Activated T-helper 9 cell treated with anti-CD3 and anti-CD28 coated beads, Interleukin-2, amount 50 U/mL, for 16 hours (primary cell): ENCODE data around the gene ARPC4.
A peak's percentile ranks its signal among the peaks of the same experiment; 100 is the strongest.

ENCODE experiments used
- DNase-seq: peaks from one replicate; pipeline ENCODE4 v3.0.0-alpha.2; 2020; ENCODE audit warnings: low read depth

ARPC4 gene

DNA sequence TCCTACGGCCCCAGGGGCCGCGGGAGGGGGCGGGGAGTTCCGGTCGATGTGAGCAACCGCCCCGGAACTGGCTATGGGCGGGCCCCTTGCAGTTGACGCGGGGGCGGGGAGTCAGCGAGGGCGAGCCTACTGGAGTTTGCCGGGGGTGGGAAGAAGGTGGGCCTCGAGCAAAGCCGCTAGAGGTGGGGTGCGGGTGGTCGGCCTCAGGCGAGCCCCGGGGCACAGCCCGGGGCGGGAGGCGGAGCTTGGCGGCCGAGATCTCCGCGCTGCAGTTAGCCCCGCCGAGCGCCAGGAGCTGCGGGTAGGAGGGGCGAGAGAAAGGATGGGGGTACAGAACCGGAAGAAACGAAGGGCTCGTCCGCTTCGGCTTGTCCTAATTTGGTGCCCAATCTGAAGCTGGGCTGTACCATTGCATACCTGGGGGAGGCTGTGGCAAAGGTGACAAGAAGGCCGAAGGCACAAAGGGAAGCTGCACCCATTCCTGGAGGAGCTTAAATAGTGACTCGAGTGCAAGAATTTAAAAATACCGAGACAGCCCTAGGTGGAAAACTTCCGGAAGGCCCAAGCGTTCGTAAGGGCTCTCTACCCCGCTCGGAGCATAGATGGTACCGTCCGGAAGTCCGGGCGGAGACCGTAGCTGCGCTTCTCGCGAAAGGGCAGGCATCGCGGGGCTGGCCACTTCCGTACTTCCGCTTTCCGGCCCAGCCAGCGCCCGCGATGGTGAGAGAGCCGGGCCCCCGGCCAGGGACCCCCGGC, at the start of gene ARPC4, which contains the start of gene TADA3:
ARPC4 (plus strand) TSS at position 678 of the 756 bp plus-strand sequence; CDS start at position 718, 40 bp downstream.
TADA3 (minus strand) TSS at position 69 of the 756 bp plus-strand sequence. CDS start 1,007 bp downstream, outside the sequence.
- DNase-seq, result peak; percentile 87

GRCh38 chr3:9743548-9743947, 49.3 kb upstream of the ARPC4 start:
- no peak for DNase-seq

GRCh38 chr3:9744162-9744561, 48.7 kb upstream of the ARPC4 start:
- no peak for DNase-seq

DNA sequence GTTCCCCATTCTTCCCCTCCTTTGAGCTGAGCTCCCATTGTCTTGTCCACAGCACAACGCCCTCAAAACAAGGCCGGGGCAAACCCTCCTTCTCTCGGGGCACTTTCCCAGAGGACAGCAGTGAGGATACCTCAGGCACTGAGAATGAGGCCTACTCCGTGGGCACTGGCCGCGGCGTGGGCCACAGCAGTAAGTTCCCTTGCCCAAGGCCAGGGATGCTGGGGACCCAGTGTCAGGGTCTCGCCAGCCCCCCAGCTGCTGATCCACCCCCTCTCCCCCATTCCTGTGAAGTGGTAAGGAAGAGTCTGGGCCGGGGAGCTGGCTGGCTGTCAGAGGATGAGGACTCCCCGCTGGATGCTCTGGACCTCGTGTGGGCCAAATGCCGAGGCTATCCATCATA, 47.4 kb upstream of the ARPC4 start:
- no peak for DNase-seq

GRCh38 chr3:9746330-9746729, 46.6 kb upstream of the ARPC4 start:
- DNase-seq, result no peak

DNA sequence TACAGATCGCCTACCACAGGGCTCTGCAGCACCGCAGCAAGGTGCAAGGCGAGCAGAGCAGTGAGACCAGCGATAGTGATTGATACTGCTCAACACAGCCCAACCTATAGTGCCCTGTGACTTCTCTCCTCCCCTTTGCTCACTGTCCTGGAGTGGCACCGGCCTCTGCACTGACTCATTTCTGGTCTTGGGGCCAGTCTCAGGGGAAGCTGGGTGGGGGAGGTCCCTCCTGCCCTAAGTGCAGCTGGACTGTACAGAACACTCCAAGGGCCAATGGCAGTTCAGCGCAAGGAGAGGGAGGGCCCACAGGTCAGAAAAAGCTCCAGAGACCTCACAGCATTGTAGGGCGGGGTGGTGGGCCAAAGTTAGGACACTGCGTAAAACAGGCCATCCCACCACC, 45.6 kb upstream of the ARPC4 start:
- DNase-seq, result no peak

- no peak for DNase-seq
Observed at GRCh38 chr3:9748031-9748430, 44.9 kb upstream of the ARPC4 start.

GRCh38 chr3:9749296-9749644, 43.6 kb upstream of the ARPC4 start:
- DNase-seq, result no peak

- DNase-seq, result peak; percentile 93
Observed at GRCh38 chr3:9749645-9750555, 43.0 kb upstream of the ARPC4 start, which contains the start of gene OGG1. Gene OGG1, plus strand, starts transcription at chr3:9749952. Its CDS starts 335 bp downstream, at chr3:9750287.

GRCh38 chr3:9750556-9751411, 42.1 kb upstream of the ARPC4 start:
- DNase-seq, result no peak

DNA sequence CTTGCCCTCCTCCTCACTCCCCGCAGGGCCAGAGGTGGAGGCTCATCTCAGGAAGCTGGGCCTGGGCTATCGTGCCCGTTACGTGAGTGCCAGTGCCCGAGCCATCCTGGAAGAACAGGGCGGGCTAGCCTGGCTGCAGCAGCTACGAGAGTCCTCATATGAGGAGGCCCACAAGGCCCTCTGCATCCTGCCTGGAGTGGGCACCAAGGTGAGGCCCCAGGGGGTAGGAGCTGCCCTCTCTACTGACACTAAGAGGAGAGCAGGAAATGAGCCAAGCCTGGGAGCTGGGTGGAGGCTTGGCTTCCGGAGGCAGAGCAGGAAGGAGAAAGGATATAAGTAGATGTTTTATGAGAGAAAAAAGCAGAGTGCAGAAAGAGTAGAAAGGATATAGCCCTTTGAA, 38.2 kb upstream of the ARPC4 start:
- DNase-seq, result no peak

- no peak for DNase-seq
Observed at GRCh38 chr3:9757427-9757826, 35.5 kb upstream of the ARPC4 start.

DNA sequence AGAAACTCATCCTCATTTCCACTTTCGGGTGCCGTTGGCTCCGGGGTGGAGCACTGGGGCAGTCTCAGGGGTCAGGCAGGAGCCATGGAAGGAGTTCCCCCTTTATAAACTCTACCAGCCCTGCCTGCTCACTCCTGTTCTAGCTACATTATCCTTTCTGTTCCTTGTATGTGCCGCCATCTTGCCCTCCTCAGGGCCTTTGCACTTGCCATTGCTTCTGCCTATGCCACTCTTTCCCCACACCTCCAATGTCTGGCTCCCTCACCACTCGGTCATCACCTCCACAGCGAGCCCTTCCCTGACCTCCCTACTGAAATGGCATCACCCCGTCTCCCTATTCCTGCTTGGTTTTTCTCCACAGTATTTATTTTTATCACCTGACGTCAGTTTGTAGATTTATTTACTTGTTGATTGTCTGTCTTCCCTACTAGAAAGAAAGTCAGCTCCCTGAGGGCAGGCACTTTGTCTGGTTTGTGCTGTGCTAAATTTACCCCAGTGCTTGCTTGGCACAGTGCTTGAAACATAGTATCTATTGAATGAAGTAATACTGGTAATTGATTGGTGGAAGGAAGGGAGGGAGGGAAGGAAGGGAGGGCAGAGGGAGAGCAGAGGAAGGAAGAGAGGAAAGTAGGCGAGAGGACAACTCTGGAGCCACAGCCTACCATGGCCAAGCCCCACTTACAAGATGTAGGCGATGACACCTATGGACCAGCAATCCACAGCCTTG, 31.9 kb upstream of the ARPC4 start:
- DNase-seq, result no peak

DNA sequence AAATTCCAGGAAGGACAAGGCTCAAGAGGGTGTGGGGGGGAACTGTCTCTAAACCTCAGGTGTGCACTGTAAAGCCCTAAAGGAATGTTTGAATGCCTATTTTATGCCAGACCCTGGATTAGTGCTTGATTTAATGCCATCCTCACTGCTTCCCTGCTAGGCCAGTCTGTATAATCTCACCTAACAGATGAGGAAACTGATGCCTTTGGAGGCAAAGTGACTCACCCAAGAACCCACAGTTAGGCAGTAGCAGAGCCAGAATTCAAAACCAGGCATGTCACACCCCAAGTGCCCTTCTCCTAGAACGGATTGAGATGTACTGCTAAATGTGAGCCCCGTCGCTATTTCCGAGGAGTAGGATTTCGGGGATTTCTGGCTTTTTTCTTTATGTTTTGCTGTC, 31.0 kb upstream of the ARPC4 start:
- no peak for DNase-seq

DNA sequence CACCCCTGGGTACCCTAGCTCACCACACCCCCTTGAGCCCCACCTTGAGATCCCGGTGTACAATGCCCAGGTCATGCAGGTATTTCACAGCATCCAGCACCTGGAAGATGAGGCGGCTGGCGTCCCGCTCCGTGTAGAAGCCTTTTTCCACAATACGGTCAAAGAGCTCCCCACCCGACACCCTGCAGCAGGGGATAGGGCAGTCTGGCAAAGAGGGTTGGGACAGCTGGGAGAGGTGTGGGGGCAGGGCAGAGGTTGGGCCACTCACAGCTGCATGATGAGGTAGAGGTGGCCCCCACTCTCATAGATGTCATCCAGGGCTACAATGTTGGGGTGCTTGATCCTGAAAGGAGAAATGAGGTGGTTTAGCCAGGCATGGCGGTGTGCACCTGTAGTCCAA, 30.0 kb upstream of the ARPC4 start:
- DNase-seq, result no peak

DNA sequence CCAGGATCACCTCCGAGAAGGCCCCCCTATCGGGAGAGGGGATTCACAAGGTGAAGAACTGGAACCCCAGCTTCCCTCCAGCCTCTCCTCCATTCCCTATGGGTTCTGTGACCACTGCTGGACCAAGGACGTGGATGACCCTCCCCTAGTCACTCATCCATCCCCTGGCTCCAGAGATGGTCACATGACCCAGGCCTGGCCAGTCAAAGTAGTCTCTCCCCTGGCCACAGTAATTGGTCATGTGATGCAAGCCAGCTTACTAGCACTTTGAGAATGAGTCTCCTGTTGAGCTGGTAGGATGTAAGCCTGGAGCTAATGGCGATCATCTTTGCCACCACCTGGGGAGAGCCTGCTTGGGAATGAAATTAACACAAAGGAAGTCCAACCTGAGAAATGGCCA, 27.0 kb upstream of the ARPC4 start:
- DNase-seq, result no peak

DNA sequence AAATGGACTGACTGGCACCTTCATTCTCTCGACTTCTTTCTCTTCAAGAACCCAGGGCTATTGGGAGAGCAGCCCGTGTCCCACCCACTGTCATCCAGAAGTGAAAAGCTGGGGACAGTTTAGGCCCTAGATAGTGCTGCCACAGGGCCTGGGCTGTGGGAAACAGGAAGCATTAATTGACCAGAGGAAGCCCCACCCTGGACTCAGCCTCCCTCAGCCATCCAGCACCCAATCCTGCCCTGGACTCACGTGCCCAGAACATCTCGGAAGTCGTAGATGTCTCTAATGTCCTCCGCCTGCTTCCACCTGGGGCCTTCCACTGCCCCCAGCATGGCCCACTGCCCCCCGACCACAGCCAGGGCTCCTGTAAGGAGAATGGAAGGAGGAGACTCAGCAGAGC, 25.5 kb upstream of the ARPC4 start:
- DNase-seq, result no peak

- no peak for DNase-seq
Observed at GRCh38 chr3:9768141-9768775, 24.6 kb upstream of the ARPC4 start.

DNA sequence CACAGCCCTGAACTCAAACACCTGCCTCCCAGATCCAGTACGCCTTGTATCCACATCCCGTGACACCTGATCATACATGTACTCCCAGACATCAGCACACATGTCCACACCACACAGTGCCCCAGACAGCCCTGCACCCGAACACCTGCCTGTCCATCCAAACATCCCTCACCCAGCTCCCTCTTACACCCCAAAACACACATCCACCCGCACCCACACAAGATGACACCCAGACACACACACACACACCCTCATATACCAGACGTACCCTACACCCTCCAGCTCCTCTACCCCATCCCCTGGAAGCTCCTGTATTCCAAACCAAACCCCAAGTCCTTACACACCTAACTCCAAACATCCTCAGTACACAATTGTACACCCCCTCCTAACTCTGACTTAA, 23.9 kb upstream of the ARPC4 start:
- DNase-seq, result no peak

- peak; percentile 52 for DNase-seq
Observed at GRCh38 chr3:9769426-9770275, 23.2 kb upstream of the ARPC4 start, which contains the start of gene CAMK1. Gene CAMK1, minus strand, starts transcription at chr3:9769947. Its CDS starts 2,198 bp downstream, at chr3:9767749.
